Measurements from ENCODE around the gene KCNAB2.
"Not testable (repeated sequence)": the region's sequence is repeated elsewhere in the genome, so short reads cannot be mapped to it uniquely, and the experiment has no call there.

Gene KCNAB2

GRCh38 chr1:6010554-6010953 lies 35.1 kb upstream of the KCNAB2 start:
- no peak for DNase-seq

- no peak for DNase-seq
These were observed 34.3 kb upstream of the KCNAB2 start for GRCh38 chr1:6011161-6011945.

GRCh38 chr1:6011946-6012258 lies 33.8 kb upstream of the KCNAB2 start:
- DNase-seq, result no peak

- DNase-seq, result no peak
These were observed 33.0 kb upstream of the KCNAB2 start for GRCh38 chr1:6012529-6013318.

- DNase-seq, result no peak
These were observed 32.2 kb upstream of the KCNAB2 start for GRCh38 chr1:6013491-6013890.

GRCh38 chr1:6014130-6014999 lies 31.3 kb upstream of the KCNAB2 start:
- no peak for DNase-seq

- no peak for DNase-seq
These were observed 29.4 kb upstream of the KCNAB2 start for GRCh38 chr1:6016191-6016865.

- DNase-seq, result not testable (repeated sequence)
These were observed 28.0 kb upstream of the KCNAB2 start for GRCh38 chr1:6017654-6018053.

GRCh38 chr1:6019166-6019845 lies 26.4 kb upstream of the KCNAB2 start:
- DNase-seq, result no peak

GRCh38 chr1:6022193-6022592 lies 23.5 kb upstream of the KCNAB2 start:
- DNase-seq, result no peak

- DNase-seq, result no peak
These were observed 22.3 kb upstream of the KCNAB2 start for GRCh38 chr1:6023346-6023745.

GRCh38 chr1:6024376-6024775 lies 21.3 kb upstream of the KCNAB2 start:
- no peak for DNase-seq

GRCh38 chr1:6025269-6026094 lies 20.2 kb upstream of the KCNAB2 start:
- DNase-seq, result no peak

GRCh38 chr1:6026095-6026809 lies 19.4 kb upstream of the KCNAB2 start:
- DNase-seq, result peak; percentile 89 to 97 (median 91)

- peak in 1 of 5 donors; percentile 61 for DNase-seq
These were observed 18.1 kb upstream of the KCNAB2 start for GRCh38 chr1:6027591-6027990.

GRCh38 chr1:6028042-6028850 lies 17.4 kb upstream of the KCNAB2 start:
- DNase-seq, result peak in 4 of 5 donors; percentile 38 to 90 (median 46)

GRCh38 chr1:6029351-6029750 lies 16.3 kb upstream of the KCNAB2 start:
- no peak for DNase-seq

GRCh38 chr1:6030132-6030531 lies 15.6 kb upstream of the KCNAB2 start:
- DNase-seq, result no peak

GRCh38 chr1:6030547-6031261 lies 15.0 kb upstream of the KCNAB2 start:
- DNase-seq, result no peak

Measured in T-helper 1 cell (primary cell).